ENCODE results near the gene CD200.

Gene CD200

DNA sequence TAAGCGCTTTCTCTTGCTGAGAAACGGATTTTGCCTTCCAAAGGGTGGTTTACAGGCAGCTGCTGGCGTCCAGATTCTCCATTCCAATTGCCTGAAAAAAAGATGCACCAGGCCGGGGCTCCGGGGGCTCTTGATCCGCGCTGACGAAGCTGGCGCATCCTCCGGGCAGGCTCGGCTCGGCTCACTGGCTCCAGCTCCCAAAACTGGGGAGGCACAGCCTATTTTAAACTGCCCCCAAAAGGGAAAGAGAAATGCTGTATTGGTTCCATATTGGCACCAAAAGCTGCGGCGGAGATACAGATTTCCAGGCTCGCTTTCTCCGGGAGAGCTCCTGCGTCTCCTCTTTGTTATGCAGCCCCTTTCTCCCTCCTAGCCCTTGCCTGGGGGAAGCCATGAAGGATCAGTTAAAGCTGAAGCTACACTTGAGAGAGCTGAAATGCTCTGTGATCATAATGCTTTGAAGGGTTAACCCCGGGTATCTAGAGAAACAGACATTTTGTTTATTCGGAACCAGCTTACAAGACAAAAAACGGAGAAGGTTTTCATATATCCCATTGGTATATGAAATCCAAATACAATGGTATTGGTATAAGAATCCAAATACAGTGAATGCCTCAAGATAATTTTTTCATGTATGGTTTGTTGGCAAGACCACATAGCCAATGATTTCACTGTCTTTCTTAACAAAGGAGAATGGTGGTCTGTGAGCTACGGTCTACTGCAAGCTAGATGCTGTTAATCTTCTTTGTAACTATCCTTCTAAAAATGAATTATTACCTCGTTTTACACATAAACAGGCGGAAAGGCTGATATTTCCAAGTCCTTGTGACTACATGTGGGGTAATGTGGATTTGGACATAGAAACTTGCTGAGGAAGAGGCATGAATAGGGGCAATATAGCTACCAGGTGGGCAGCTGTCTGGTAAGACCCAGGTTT is 693 bp downstream of the CD200 start:
- no peak for DNase-seq (ENCODE audit: low read depth in 3 of 3)

DNA sequence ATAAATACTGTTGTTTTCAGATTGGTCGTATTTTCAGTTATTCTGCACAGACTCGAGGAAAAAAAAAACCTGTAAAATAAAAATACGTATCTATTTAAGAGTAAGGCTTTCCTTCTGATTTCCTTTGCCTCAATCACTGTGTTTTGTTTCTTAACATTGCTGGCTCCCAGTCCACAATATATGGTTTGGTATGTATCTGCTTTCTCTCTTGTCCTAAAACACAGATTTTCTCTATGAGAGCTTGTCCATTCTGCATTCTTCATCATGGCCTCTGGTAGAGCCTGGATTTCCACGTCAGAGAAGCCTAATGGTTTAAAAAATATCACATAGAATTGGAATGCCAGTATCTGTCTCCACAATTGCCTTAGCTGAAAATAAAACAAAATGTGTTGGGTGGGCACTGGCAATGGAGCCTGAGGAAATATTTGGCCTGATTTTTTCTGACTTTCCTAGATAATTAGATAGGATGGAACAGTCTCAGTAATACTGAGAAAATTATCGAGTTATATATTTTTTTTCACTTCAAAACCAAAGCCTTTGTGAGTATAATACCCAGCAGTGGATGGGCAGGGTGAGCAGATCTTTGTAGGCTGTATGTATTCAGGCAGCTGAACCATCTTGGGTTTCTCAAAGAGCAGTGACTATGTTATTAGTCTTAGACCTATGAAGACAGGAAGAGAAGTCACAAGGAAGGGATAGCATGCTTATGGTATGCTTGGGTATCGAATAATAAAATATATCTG is 1.9 kb downstream of the CD200 start:
- DNase-seq (ENCODE audit: low read depth in 3 of 3) = no peak

DNA sequence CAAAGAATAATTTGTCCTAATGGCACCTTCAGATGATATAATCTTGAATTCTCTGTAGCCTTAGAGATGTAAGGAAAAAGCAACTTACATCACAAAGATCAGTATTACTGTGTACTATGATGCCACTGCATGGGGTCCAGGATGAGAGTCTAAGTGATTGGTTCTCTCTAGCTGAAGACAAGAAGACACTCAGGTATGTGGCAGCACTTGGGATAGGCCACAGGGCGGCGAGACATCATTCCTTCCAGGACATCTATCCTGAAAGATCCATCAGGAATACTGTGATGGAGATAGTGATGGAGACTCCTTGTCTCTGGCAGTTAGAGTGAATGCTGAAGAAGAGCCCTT is 2.5 kb downstream of the CD200 start:
- DNase-seq (ENCODE audit: low read depth in 3 of 3) = no peak

- DNase-seq (ENCODE audit: low read depth in 3 of 3) = no peak
Measured at GRCh38 chr3:112338021-112338726, 5.2 kb downstream of the CD200 start.

GRCh38 chr3:112338727-112339056 is 5.7 kb downstream of the CD200 start:
- DNase-seq (ENCODE audit: low read depth in 3 of 3) = no peak

DNA sequence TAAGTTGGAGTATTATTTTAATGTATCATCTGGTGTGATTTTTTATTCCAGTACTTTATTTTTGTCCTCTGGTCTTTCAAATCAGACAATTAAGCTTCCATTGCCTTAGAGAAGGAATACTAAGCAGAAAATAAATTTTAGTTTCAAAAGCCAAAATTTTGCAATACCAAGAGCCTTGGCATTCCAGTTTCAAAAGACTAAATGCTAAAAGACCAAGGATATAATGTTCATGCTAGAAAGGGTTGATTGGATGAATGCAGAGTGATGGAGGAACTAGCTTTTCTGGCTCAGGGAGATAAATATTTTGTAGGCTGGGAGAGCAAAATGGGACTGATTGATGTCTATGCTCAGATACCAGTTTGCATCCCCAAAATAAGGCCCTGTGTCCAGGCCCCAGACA is 6.2 kb downstream of the CD200 start:
- DNase-seq (ENCODE audit: low read depth in 3 of 3) = no peak

DNA sequence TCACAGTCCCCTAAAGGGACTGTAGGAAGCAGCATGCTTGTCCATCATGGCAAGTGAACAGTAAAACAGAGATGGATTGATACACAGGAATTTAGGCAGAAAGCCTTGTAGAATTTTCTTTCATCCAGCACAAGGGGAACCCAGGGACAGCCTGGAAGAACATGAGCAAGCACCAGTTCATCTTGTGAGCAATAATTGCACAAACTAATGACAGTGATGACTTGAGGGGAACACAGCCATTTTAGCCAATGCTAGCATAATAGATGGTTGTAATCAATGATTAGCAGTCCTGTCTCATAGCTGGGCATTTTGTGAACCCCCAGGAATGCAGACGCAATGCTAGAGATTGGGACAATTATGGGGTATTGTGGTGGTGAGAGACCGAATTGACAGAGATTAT is 6.7 kb downstream of the CD200 start:
- DNase-seq (ENCODE audit: low read depth in 3 of 3) = no peak

- DNase-seq (ENCODE audit: low read depth in 3 of 3) = no peak
Measured at GRCh38 chr3:112341386-112341785, 8.4 kb downstream of the CD200 start.

GRCh38 chr3:112345681-112346080 is 12.7 kb downstream of the CD200 start:
- DNase-seq (ENCODE audit: low read depth in 3 of 3) = no peak

- DNase-seq (ENCODE audit: low read depth in 3 of 3) = no peak
Measured at GRCh38 chr3:112346491-112347122, 13.7 kb downstream of the CD200 start.

GRCh38 chr3:112348943-112349342 is 16.0 kb downstream of the CD200 start:
- no peak for DNase-seq (ENCODE audit: low read depth in 3 of 3)

DNA sequence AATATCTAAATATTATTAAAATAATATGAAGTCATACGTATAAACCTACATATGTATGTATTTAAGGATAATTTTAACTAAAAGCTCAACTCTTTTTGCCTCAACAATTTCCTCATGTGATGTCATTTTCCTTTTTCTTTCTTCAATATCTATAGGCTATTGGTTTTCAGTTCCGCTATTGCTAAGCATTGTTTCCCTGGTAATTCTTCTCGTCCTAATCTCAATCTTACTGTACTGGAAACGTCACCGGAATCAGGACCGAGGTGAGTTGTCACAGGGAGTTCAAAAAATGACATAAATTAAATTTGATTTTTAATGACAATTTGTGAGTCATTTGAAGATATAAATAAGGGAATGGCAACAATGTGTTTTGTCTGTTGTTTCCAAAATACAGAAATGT is 16.6 kb downstream of the CD200 start:
- no peak for DNase-seq (ENCODE audit: low read depth in 3 of 3)

DNA sequence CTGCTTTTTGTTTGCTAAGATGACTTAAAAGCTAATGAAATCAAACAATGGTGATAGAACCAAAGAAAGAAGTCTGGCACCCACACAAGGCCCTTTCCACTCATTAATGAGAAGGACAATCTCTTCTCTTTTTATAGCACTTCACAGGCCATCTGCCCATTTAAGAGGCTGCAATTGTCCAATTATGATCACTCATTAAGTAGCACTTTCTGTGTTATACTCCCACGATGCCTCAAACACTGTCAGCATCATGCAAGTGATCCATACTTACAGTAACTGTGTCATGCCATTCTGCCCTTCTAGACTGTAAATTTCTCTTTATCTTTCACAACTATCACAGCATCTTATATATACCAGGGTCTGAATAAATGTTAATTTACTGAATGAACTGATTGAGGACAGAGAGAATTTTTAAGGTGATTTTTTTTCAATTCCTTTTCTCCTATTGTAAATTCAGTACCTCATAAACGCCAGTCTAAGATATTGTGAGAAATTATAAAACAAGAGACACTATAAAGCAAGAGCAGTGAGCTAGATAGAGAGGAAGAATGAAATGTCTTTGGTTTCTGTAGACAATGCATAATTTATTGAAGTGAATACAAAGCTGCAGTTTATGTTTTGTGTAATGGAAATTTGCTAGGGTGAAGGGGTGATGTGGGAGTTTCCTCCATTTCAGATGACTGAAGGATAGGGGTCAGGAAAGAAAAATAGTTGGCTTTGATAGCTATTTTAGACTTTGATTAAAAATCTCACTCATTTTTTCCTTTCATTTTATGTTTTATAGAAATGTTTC is 17.3 kb downstream of the CD200 start:
- no peak for DNase-seq (ENCODE audit: low read depth in 3 of 3)

DNA sequence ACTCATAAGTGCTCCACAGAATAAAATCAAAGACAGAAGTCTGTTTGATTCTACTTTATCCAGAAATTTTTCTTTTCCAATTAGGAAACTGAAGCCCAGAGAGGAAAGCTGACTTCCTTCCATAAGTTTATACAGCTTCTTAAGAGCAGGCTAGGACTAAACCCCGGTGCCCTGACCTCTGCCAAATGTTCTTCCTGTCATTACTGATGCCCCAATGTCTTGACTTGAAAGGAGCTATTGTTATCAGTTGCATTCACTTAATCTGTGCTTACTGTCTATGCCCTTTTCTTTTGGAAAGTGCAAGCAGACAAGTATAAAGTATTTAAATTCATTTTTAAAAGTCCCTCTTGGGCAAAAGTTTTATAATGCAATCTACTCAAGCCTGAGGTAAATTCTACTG is 18.1 kb downstream of the CD200 start:
- DNase-seq (ENCODE audit: low read depth in 3 of 3) = no peak

DNA sequence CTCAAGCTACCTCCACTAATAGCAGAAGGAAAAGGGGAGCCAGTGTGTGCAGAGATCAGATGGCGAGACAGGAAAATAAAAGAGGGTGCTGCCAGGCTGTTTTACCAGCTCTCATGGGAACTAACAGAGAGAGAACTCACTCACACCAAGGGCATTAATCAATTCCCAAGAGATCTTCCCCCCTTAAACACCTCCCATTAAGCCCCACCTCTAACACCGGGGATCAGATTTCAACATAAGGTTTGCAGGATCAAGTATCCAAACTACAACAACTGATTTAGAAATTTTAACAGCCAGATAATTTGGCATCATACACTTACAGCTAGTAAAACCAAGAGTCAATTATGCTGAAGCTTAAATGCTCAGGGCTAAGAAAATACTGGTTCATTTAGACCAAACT is 18.9 kb downstream of the CD200 start:
- no peak for DNase-seq (ENCODE audit: low read depth in 3 of 3)

- DNase-seq (ENCODE audit: low read depth in 3 of 3) = no peak
Measured at GRCh38 chr3:112352720-112353119, 19.8 kb downstream of the CD200 start.

- no peak for DNase-seq (ENCODE audit: low read depth in 3 of 3)
Measured at GRCh38 chr3:112353365-112353764, 20.4 kb downstream of the CD200 start.

DNA sequence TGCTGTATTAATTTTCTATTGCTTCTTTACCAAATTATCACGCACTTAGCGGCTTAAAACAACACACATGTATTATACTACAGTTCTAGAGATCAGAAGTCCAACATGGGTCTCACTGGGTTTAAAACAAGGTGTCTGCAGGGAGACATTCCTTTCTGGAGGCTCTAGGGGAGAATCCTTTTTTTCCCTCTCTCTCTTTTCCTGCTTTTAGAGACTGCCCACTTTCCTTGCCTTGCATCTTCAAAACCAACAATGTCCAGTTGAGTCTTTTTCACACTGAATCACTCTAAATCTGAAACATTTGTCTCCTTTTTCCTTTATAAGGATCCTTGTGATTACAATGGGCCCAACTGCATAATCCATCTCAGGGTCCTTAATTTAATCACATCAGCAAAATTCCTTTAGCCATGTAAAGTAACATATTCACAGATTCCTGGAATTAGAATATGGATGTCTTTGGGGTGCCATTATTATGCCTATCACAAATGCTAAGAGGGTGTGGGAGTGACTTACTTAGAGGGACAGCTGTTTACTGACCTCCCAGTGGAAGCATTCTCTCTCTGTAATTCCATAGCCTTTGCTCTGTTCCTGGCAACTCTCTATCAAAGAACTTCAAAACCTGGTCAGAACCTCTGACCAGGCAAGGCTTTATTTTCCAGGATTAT is 21.8 kb downstream of the CD200 start:
- no peak for DNase-seq (ENCODE audit: low read depth in 3 of 3)

- no peak for DNase-seq (ENCODE audit: low read depth in 3 of 3)
Measured at GRCh38 chr3:112355307-112355687, 22.3 kb downstream of the CD200 start.

GRCh38 chr3:112357930-112358780 is 25.2 kb downstream of the CD200 start:
- DNase-seq (ENCODE audit: low read depth in 3 of 3) = peak in 1 of 3 experiments; percentile 21
